ENCODE data around the gene ADPRHL1. TPM values are rescaled to one million over a fixed set of nuclear protein-coding genes. Genes with fewer than 3 reads are reported as not detected.

ADPRHL1 gene
- total and polyA plus RNA-seq, 12 donors, result 163 to 939 (median 656) TPM

- H3K36me3 ChIP-seq, result no peaks in the 10 kb centered on the region
- H3K4me1 ChIP-seq, result no peaks in the 10 kb centered on the region
- H3K4me3 ChIP-seq, result no peak overlapping the region
- H3K27me3 ChIP-seq, result no peaks in the 10 kb centered on the region
- peaks cover 0 to 5% (median 0%) of the 10 kb centered on the region in 11 donors for H3K9me3 ChIP-seq
- peak in 1 of 8 donors; percentile 45 for ATAC-seq
- intact Hi-C loops (cut with DNase I), result no loop called here
- DNase-seq, result no peak
- WGBS, 2 donors, result 83 to 84% methylated on average over 32 of the region's 32 CpGs
- no peak for TF ChIP-seq CTCF (IDR thresholded peaks at IDR 0.05)
- no peak overlapping the region for H3K27ac ChIP-seq
Observed at GRCh38 chr13:113350065-113350937, 103.0 kb downstream of the ADPRHL1 start.

Other genes starting within 250 kb of the ADPRHL1 start
- gene PCID2, start 244.8 kb downstream of the ADPRHL1 start, total RNA-seq, result 10 to 100 TPM; 42.3 to 74.0 (median 47.3) TPM
- 10 to 100 TPM; 38.9 to 60.1 TPM for gene PCID2, start 244.8 kb downstream of the ADPRHL1 start, polyA plus RNA-seq
- gene CUL4A, start 243.9 kb downstream of the ADPRHL1 start, total RNA-seq, result 100 to 1,000 TPM in 9 of 10 donors, 10 to 100 TPM in 1; 84.7 to 141 (median 112) TPM
- 10 to 100 TPM; 35.8 to 46.1 TPM for gene CUL4A, start 243.9 kb downstream of the ADPRHL1 start, polyA plus RNA-seq
- 100 to 1,000 TPM in 5 of 10 donors, 10 to 100 TPM in 5; 80.4 to 153 (median 101) TPM for gene LAMP1, start 156.2 kb downstream of the ADPRHL1 start, total RNA-seq
- 10 to 100 TPM; 35.9 to 72.6 TPM for gene LAMP1, start 156.2 kb downstream of the ADPRHL1 start, polyA plus RNA-seq
- gene GRTP1, start 89.4 kb downstream of the ADPRHL1 start, total RNA-seq, result 1 to 10 TPM in 3 of 10 donors, under 1 TPM in 7; 0.30 to 1.8 (median 0.78) TPM
- gene GRTP1, start 89.4 kb downstream of the ADPRHL1 start, polyA plus RNA-seq, result 1 to 10 TPM; 1.9 to 3.2 TPM
- 100 to 1,000 TPM in 9 of 10 donors, 10 to 100 TPM in 1; 97.7 to 307 (median 225) TPM for gene DCUN1D2, start 37.2 kb upstream of the ADPRHL1 start, total RNA-seq
- 10 to 100 TPM; 40.9 to 73.3 TPM for gene DCUN1D2, start 37.2 kb upstream of the ADPRHL1 start, polyA plus RNA-seq
- 10 to 100 TPM; 30.9 to 51.4 (median 38.3) TPM for gene TFDP1, start 131.3 kb upstream of the ADPRHL1 start, total RNA-seq
- gene TFDP1, start 131.3 kb upstream of the ADPRHL1 start, polyA plus RNA-seq, result 10 to 100 TPM; 16.4 to 23.0 TPM
- gene ATP4B, start 204.7 kb upstream of the ADPRHL1 start, total RNA-seq, result not detected
- under 1 TPM in 1 of 2 donors, not detected in 1; 0.01 TPM for gene ATP4B, start 204.7 kb upstream of the ADPRHL1 start, polyA plus RNA-seq
- gene GRK1, start 213.7 kb upstream of the ADPRHL1 start, total RNA-seq, result under 1 TPM in 6 of 10 donors, not detected in 4; 0.09 to 0.79 (median 0.22) TPM
- gene GRK1, start 213.7 kb upstream of the ADPRHL1 start, polyA plus RNA-seq, result under 1 TPM; 0.01 to 0.22 TPM